Kidney (tissue), 14 donors: Measurements from ENCODE around the gene RANBP3. TPM values are rescaled to one million over a fixed set of nuclear protein-coding genes. Genes with fewer than 3 reads are reported as not detected.

Experiments
- DNase-seq, 5 donors: peaks; one replicate each; pipeline ENCODE4 v3.0.0-alpha.2; 2013 to 2020
- FAIRE-seq: peaks from 2 replicates; lab custom pipeline; 2012; peaks lifted over from hg19 to GRCh38; lab: Jason Lieb, UNC
- H3K27ac ChIP-seq, 2 donors: one replicate each; pipeline ENCODE4 v1.7.0; 2013; ENCODE audit warnings: low read depth in 2 of 2, low read length in 2 of 2, inconsistent platforms in 1 of 2
- H3K27me3 ChIP-seq: one replicate; pipeline ENCODE4 v1.7.1; 2013; ENCODE audit warnings: low read length, inconsistent platforms; ENCODE audit not compliant: control insufficient read depth, insufficient read depth
- H3K36me3 ChIP-seq, 3 donors: one replicate each; pipeline versions ENCODE4 v1.7.0 to v1.7.1; 2013; ENCODE audit warnings: low read length in 3 of 3, control low read depth in 1 of 3, inconsistent platforms in 1 of 3; ENCODE audit not compliant: insufficient read depth in 3 of 3, control insufficient read depth in 2 of 3
- H3K4me1 ChIP-seq, 3 donors: one replicate each; pipeline versions ENCODE4 v1.7.0 to v1.7.1; 2013; ENCODE audit warnings: low read length in 3 of 3, inconsistent platforms in 1 of 3, low read depth in 1 of 3; ENCODE audit not compliant: control insufficient read depth in 2 of 3, insufficient read depth in 2 of 3
- H3K4me3 ChIP-seq, 3 donors: one replicate each; pipeline versions ENCODE4 v1.7.0 to v1.8.1; 2013; ENCODE audit warnings: low read length in 3 of 3, control low read depth in 1 of 3, inconsistent platforms in 1 of 3
- H3K9ac ChIP-seq, 3 donors: one replicate each; pipeline versions ENCODE4 v1.7.0 to v1.7.1; 2013; ENCODE audit warnings: low read length in 3 of 3, control low read depth in 1 of 3, inconsistent platforms in 1 of 3
- H3K9me3 ChIP-seq, 3 donors: one replicate each; pipeline versions ENCODE4 v1.7.0 to v1.7.1; 2013; ENCODE audit warnings: low read length in 3 of 3, control low read depth in 1 of 3, inconsistent platforms in 1 of 3; ENCODE audit not compliant: control insufficient read depth in 2 of 3, insufficient read depth in 1 of 3
- intact Hi-C: fragments of 100-400 bp; cut with DNase I; formaldehyde crosslinking; loops from one replicate; pipeline ENCODE4 v1.11.1; 2022
- polyA plus RNA-seq: library from polyadenylated mRNA; stranded (reverse); fragments of 350-450 nt; fragmentation: Illumina TruSeq; extraction: RNeasy Lipid Tissue Mini Kit (QIAGEN cat#74804); gene quantifications from one replicate; pipeline ENCODE4 v1.2.3, GENCODE V29; 2014; ENCODE audit warnings: low read depth, low replicate concordance; ENCODE audit not compliant: insufficient read depth
- total RNA-seq: library from RNA; stranded (reverse); fragmentation: NEBNext Ultra II Directional; extraction: Animal tissue kit (Norgen Biotek cat#: 25700); gene quantifications from one replicate; pipeline ENCODE4 v1.2.1, GENCODE V29; 2021
- TF ChIP-seq, protein P1 (sequence below): IDR thresholded peaks from 3 replicates; pipeline ENCODE4 v1.5.1; 2012; ENCODE audit warnings: mild to moderate bottlenecking, moderate library complexity, borderline replicate concordance; ENCODE audit not compliant: insufficient read depth; ENCODE audit errors: extremely low read depth
- donor health status: control.
- donor health status: control.
- donor health status: control.
- donor health status: control.
- donor health status: control.
- donor health status: DM: yes; HTN: yes; CAD: no.
- donor health status: Normal renal cell carcinoma (clear cell type).

The RANBP3 gene
- total and polyA plus RNA-seq, 2 donors from 2014 or later = 33.7 to 69.7 TPM

DNA sequence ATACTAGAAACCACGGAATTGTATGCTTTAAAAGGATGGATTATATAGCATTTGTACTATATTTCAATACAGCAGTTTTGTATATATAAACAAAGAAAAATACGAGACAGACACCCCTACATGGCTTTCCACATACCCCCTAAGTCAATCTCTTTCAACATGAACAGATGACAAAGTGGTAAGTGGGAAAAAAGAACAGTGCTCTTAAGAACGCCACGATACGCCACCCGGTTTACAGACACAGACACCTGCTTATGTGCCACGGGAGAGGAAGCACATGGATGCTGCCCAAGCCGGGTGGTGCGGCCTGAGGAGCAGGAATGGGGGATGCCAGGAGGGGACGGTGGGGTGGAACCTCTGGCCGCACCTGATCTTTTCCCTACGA, 55.8 kb downstream of the RANBP3 start:
- Histone ChIP-seq H3K4me1 (peaks cover 0 to 3% (median 0%) of the 10 kb centered on the region in 3 donors), H3K4me3 (no peak overlapping the region), H3K36me3 (peaks cover 0 to 53% (median 32%) of the 10 kb centered on the region in 3 donors), H3K27ac (no peak overlapping the region), H3K9ac (no peak overlapping the region), H3K27me3 (no peaks in the 10 kb centered on the region), H3K9me3 (no peaks in the 10 kb centered on the region)
- DNase-seq (no peak), FAIRE-seq (no peak)
- intact Hi-C loops = no loop called here
- TF ChIP-seq, protein P1, sequence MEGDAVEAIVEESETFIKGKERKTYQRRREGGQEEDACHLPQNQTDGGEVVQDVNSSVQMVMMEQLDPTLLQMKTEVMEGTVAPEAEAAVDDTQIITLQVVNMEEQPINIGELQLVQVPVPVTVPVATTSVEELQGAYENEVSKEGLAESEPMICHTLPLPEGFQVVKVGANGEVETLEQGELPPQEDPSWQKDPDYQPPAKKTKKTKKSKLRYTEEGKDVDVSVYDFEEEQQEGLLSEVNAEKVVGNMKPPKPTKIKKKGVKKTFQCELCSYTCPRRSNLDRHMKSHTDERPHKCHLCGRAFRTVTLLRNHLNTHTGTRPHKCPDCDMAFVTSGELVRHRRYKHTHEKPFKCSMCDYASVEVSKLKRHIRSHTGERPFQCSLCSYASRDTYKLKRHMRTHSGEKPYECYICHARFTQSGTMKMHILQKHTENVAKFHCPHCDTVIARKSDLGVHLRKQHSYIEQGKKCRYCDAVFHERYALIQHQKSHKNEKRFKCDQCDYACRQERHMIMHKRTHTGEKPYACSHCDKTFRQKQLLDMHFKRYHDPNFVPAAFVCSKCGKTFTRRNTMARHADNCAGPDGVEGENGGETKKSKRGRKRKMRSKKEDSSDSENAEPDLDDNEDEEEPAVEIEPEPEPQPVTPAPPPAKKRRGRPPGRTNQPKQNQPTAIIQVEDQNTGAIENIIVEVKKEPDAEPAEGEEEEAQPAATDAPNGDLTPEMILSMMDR = no peak

DNA sequence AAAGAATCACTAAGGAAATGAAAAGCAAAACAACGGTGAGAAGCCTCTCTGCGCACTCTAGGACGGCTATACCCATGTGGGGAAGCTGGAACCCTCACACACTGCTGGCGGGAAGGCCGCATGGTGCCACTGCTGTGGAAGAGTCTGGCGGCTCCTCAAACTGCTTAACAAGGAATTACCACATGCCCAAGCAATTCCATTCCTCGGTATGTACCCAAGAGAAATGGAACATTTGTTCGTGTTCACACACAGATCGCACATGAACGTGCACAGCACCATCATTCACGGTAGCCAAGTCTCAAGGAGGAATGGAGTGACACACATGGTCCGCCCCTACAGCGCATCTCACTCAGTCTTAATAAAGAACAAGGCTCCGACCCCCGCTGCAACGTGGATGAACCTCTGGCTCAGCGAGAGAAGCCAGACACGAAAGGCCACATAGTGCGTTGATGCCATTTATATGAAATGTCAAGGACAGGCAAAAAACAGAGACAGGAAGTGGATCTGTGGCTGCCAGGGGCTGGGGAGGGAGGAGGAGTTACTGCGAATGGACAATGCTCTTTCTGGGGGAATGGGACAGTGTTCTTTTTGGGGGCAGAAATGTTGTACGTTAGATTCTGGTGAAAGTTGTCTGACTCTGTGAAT, 56.3 kb downstream of the RANBP3 start:
- Histone ChIP-seq H3K27me3 (no peaks in the 10 kb centered on the region), H3K4me1 (no peaks in the 10 kb centered on the region), H3K9me3 (no peaks in the 10 kb centered on the region), H3K4me3 (no peak overlapping the region), H3K9ac (no peak overlapping the region), H3K36me3 (peaks cover 0 to 51% (median 30%) of the 10 kb centered on the region in 3 donors), H3K27ac (no peak overlapping the region)
- intact Hi-C loops = no loop called here
- DNase-seq (no peak), FAIRE-seq (no peak)
- TF ChIP-seq, protein P1 = no peak

DNA sequence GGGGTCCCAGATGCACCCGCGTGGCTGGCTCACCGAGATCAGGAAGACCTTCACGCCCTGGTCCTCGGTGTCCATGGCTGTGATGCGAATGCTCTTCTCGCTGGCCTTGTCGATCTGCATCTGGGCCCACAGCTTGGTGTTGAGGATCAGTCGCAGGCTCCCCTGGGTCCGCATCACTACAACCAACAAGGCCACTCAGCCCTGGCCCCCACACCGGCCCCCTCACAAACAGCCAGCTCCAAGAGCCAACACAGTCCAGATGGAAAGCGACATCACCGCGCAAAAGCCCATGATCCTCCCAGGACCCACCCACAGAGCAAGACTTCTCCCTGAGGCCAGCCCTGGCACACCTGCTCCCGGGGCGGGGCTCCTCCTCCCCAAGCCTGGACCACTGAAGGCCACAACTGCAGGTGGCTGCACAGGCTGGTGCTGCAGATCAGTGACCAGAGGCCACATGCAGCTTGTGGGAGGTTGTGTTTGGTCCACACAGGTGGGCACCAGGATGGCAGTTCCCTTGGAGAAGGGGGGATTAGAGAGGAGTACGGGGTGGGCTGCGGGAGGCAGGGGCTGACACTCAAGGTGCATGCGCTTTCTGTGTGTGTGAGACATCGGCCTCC, 59.4 kb downstream of the RANBP3 start:
- H3K4me3 ChIP-seq = no peak overlapping the region
- no peak for FAIRE-seq
- H3K36me3 ChIP-seq = peaks cover 0 to 24% (median 15%) of the 10 kb centered on the region in 3 donors
- TF ChIP-seq, protein P1 = no peak
- H3K9ac ChIP-seq = no peak overlapping the region
- no peaks in the 10 kb centered on the region for H3K9me3 ChIP-seq
- no peak for DNase-seq
- intact Hi-C loops = no loop called here
- H3K4me1 ChIP-seq = peaks cover 0 to 11% (median 0%) of the 10 kb centered on the region in 3 donors
- H3K27ac ChIP-seq = no peak overlapping the region
- H3K27me3 ChIP-seq = no peaks in the 10 kb centered on the region
